Activated CD8-positive, alpha-beta T cell treated with anti-CD3 and anti-CD28 coated beads for 36 hours (primary cell): ENCODE results near the gene LRRC18. TPM values are rescaled to one million over a fixed set of nuclear protein-coding genes. Genes with fewer than 3 reads are reported as not detected.

Experiments used
- ATAC-seq: fragments of 200-7000 bp; cut with Tn5 transposase; one replicate; pipeline ENCODE4 v1.10.0; 2021; ENCODE audit warnings: mild to moderate bottlenecking, moderate library complexity
- CTCF ChIA-PET: fragments of 350-600 bp; sonication (Branson Sonifier 250); formaldehyde crosslinking; loops from one replicate; lab custom pipeline; 2021; ENCODE audit warnings: antibody characterized with exemption; lab: Charles Lee
- POLR2A ChIA-PET: fragments of 350-600 bp; sonication (Branson Sonifier 250); formaldehyde crosslinking; loops from one replicate; lab custom pipeline; 2021; ENCODE audit warnings: antibody characterized with exemption; lab: Charles Lee
- DNase-seq: peaks from one replicate; pipeline ENCODE4 v3.0.0-alpha.2; 2020
- H3K27ac Mint-ChIP-seq: one replicate; pipeline ENCODE4 v1.8.0; 2021; ENCODE audit warnings: mild to moderate bottlenecking, mixed read lengths
- H3K27me3 Mint-ChIP-seq: one replicate; pipeline ENCODE4 v1.8.0; 2021; ENCODE audit warnings: mixed read lengths
- H3K36me3 Mint-ChIP-seq: one replicate; pipeline ENCODE4 v1.8.0; 2021; ENCODE audit warnings: low read depth, mixed read lengths
- H3K4me1 Mint-ChIP-seq: one replicate; pipeline ENCODE4 v1.8.0; 2021; ENCODE audit warnings: low read depth, mixed read lengths
- H3K4me3 Mint-ChIP-seq: one replicate; pipeline ENCODE4 v1.8.0; 2021; ENCODE audit warnings: mild to moderate bottlenecking, moderate library complexity, mixed read lengths
- H3K9me3 Mint-ChIP-seq: one replicate; pipeline ENCODE4 v1.8.0; 2021; ENCODE audit warnings: mixed read lengths
- CTCF ChIP-seq: fragments of 200-600 bp; IDR thresholded peaks from one replicate; pipeline ENCODE4 v1.8.0; 2022; ENCODE audit warnings: antibody characterized with exemption, mild to moderate bottlenecking
- intact Hi-C: fragments of 100-400 bp; cut with micrococcal nuclease; formaldehyde crosslinking; loops from one replicate; pipeline ENCODE4 v1.10.0; 2022
- total RNA-seq, 2 experiments: library from RNA; stranded (reverse); gene quantifications; one replicate each; pipeline ENCODE4 v1.2.3, GENCODE V29; 2021

LRRC18 gene
- total RNA-seq, 2 experiments from 2014 or later: not detected

DNA sequence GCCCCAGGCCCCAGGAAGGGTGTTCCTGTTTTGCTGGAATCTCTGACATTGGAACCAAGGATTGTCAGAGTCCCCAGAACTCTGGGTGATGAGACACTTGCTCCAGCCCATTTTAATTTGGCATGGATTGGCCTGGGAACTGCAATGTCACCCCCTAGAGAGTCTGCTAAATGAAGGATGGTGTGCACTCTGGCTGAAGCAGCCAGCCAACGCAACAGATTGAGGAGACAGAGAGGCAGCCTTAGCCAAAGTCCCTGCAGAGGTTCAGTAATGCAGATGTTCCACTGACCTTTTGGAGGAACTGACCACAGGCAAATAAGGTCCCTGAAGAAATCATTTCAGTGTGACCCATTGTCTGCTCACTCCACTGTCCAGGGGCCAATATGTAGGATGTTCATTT lies 13.4 kb downstream of the LRRC18 start:
- no peak for DNase-seq
- H3K4me1 Mint-ChIP-seq: no peaks in the 10 kb centered on the region
- ChIA-PET POLR2A (no interaction called here), CTCF (no interaction called here)
- H3K4me3 Mint-ChIP-seq: no peak overlapping the region
- ATAC-seq: no peak
- H3K27ac Mint-ChIP-seq: no peak overlapping the region
- no peak for TF ChIP-seq CTCF
- intact Hi-C loops: no loop called here
- H3K9me3 Mint-ChIP-seq: no peaks in the 10 kb centered on the region
- H3K27me3 Mint-ChIP-seq: peaks cover 3% of the 10 kb centered on the region
- no peaks in the 10 kb centered on the region for H3K36me3 Mint-ChIP-seq

DNA sequence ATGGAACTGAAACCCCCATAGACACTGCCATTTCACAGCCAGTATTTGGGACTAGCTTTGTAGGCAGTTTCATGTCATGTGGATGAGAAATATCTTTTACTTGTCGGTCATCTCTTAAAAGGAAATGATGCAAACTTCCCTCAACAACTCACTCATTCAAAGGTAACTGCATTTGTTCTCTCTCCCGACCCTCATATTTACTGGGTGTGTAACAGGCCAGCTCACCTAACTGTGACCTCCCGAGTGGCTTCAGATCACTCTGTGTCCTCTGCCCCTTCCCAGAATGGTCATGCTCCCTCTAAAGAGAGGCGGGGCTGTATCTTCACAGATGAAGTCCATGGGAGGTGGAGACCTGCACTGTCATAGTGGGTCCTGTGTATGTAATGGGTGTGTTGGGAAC lies 14.7 kb downstream of the LRRC18 start:
- H3K27me3 Mint-ChIP-seq: peaks cover 3% of the 10 kb centered on the region
- no peaks in the 10 kb centered on the region for H3K36me3 Mint-ChIP-seq
- H3K4me1 Mint-ChIP-seq: no peaks in the 10 kb centered on the region
- no peaks in the 10 kb centered on the region for H3K9me3 Mint-ChIP-seq
- H3K4me3 Mint-ChIP-seq: no peak overlapping the region
- H3K27ac Mint-ChIP-seq: no peak overlapping the region
- POLR2A ChIA-PET: no interaction called here
- ATAC-seq: no peak
- CTCF ChIA-PET: no interaction called here
- intact Hi-C loops: no loop called here
- DNase-seq: no peak
- TF ChIP-seq CTCF: no peak

DNA sequence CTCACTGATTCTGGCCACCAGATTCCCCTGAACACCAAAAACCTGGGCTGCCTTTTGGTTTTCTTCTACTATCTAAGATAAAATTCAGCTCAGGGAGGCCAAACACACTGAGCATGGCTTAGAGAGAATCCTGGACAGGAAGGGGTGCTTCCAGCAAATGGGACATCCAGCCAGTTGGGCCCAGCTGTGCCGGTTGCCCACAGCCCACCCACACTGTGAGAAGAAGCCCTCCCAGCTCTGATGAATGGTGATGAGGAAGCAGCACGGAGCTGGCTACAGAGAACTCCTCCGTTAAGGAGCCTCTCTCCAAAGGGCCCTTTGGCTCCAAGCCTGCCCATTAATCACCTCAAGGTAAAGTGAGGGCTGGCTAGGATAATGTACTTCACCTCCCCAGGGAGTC lies 15.9 kb downstream of the LRRC18 start:
- no peak overlapping the region for H3K4me3 Mint-ChIP-seq
- H3K36me3 Mint-ChIP-seq: no peaks in the 10 kb centered on the region
- ATAC-seq (no peak), DNase-seq (no peak)
- POLR2A ChIA-PET: no interaction called here
- H3K9me3 Mint-ChIP-seq: no peaks in the 10 kb centered on the region
- no peak for TF ChIP-seq CTCF
- peaks cover under 1% of the 10 kb centered on the region for H3K27me3 Mint-ChIP-seq
- intact Hi-C loops: no loop called here
- CTCF ChIA-PET: no interaction called here
- H3K27ac Mint-ChIP-seq: no peak overlapping the region
- no peaks in the 10 kb centered on the region for H3K4me1 Mint-ChIP-seq

GRCh38 chr10:48913674-48914073 lies 26.0 kb downstream of the LRRC18 start:
- CTCF ChIA-PET: no interaction called here
- no peak overlapping the region for H3K27ac Mint-ChIP-seq
- TF ChIP-seq CTCF: no peak
- H3K36me3 Mint-ChIP-seq: no peaks in the 10 kb centered on the region
- H3K4me1 Mint-ChIP-seq: no peaks in the 10 kb centered on the region
- POLR2A ChIA-PET: no interaction called here
- H3K27me3 Mint-ChIP-seq: no peaks in the 10 kb centered on the region
- no peaks in the 10 kb centered on the region for H3K9me3 Mint-ChIP-seq
- H3K4me3 Mint-ChIP-seq: no peak overlapping the region
- no peak for DNase-seq
- no peak for ATAC-seq
- intact Hi-C loops: no loop called here

DNA sequence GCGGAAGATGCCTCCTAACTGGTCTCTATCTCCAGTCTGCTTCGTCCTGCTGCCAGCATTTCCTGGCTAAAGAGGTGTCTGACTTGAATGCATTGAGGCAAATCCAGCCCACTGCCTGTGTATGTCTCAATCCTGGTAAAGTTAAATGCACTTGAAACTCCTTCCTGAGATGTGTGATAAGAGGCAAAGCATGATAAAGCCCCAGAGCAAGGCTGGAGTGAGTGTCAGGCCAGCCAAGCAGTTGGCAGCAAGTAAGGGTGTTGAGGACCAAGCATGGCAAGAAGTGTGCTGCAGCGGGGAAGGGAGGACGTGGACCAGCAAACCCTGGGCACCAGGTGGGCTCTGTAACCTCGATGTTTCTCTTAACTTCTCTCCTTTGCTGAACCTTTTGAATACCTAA lies 29.1 kb downstream of the LRRC18 start:
- POLR2A ChIA-PET: no interaction called here
- Mint-ChIP-seq H3K27ac (no peak overlapping the region), H3K36me3 (no peaks in the 10 kb centered on the region), H3K27me3 (no peaks in the 10 kb centered on the region), H3K9me3 (no peaks in the 10 kb centered on the region), H3K4me3 (no peak overlapping the region), H3K4me1 (no peaks in the 10 kb centered on the region)
- no peak for TF ChIP-seq CTCF
- intact Hi-C loops: no loop called here
- DNase-seq: no peak
- ATAC-seq: no peak
- CTCF ChIA-PET: no interaction called here
